ENCODE data around the gene RUNDC1.

RUNDC1 gene

DNA sequence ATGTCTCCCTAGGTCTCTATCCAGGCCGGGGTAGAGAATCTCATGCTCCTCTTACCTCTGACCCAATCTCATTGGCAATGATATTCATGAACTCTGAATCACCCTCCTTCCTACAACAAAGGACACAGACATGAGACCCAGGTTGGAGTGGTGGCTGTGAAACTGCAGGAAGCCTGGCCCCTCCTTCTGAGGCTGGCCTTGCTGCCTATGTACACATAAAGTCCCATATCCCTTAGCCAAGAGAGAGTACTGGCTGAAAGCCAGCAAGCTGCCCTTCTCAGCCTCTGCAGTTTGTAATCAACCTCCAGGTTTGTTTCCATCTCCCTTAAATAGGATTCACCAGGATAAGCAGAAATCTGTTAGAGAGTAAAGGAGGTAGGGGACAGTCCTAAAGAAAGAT, 26.7 kb upstream of the RUNDC1 start:
- TF ChIP-seq FOXP2 (optimal IDR thresholded peaks at IDR 0.05; ENCODE audit: borderline replicate concordance, extremely low read depth, extremely low read length, insufficient read depth) = no peak
- TF ChIP-seq SIN3A (IDR thresholded peaks at IDR 0.05; ENCODE audit: borderline replicate concordance, insufficient read depth, low read length) = no peak
- TF ChIP-seq TAF1 (IDR thresholded peaks at IDR 0.05; ENCODE audit: borderline replicate concordance, insufficient read depth, low read length) = no peak
- no peak for TF ChIP-seq POLR2AphosphoS5 (IDR thresholded peaks at IDR 0.05; ENCODE audit: low read depth, low read length)
- TF ChIP-seq, protein P1, sequence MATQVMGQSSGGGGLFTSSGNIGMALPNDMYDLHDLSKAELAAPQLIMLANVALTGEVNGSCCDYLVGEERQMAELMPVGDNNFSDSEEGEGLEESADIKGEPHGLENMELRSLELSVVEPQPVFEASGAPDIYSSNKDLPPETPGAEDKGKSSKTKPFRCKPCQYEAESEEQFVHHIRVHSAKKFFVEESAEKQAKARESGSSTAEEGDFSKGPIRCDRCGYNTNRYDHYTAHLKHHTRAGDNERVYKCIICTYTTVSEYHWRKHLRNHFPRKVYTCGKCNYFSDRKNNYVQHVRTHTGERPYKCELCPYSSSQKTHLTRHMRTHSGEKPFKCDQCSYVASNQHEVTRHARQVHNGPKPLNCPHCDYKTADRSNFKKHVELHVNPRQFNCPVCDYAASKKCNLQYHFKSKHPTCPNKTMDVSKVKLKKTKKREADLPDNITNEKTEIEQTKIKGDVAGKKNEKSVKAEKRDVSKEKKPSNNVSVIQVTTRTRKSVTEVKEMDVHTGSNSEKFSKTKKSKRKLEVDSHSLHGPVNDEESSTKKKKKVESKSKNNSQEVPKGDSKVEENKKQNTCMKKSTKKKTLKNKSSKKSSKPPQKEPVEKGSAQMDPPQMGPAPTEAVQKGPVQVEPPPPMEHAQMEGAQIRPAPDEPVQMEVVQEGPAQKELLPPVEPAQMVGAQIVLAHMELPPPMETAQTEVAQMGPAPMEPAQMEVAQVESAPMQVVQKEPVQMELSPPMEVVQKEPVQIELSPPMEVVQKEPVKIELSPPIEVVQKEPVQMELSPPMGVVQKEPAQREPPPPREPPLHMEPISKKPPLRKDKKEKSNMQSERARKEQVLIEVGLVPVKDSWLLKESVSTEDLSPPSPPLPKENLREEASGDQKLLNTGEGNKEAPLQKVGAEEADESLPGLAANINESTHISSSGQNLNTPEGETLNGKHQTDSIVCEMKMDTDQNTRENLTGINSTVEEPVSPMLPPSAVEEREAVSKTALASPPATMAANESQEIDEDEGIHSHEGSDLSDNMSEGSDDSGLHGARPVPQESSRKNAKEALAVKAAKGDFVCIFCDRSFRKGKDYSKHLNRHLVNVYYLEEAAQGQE (IDR thresholded peaks at IDR 0.05; ENCODE audit: insufficient read depth in 1 of 2, low read depth in 2 of 2, low read length in 2 of 2) = no peak

- 0 out of 2 replicates have a peak, but pooled peaks have one; percentile 47 for TF ChIP-seq SIN3A (IDR thresholded peaks at IDR 0.05; ENCODE audit: borderline replicate concordance, insufficient read depth, low read length)
- TF ChIP-seq, protein P1 (IDR thresholded peaks at IDR 0.05; ENCODE audit: insufficient read depth in 1 of 2, low read depth in 2 of 2, low read length in 2 of 2) = peak in 1 of 2 experiments; percentile 56; a peak in 1 of 4 replicates
- TF ChIP-seq TAF1 (IDR thresholded peaks at IDR 0.05; ENCODE audit: borderline replicate concordance, insufficient read depth, low read length) = peak; percentile 81; the same call in 1 of the 2 replicates
- TF ChIP-seq POLR2AphosphoS5 (IDR thresholded peaks at IDR 0.05; ENCODE audit: low read depth, low read length) = peak; percentile 99
- peak; percentile 67 for TF ChIP-seq FOXP2 (optimal IDR thresholded peaks at IDR 0.05; ENCODE audit: borderline replicate concordance, extremely low read depth, extremely low read length, insufficient read depth)
These were observed 16.0 kb upstream of the RUNDC1 start, which contains the start of gene AARSD1 for GRCh38 chr17:42964161-42964932. AARSD1 (minus strand) TSS chr17:42964454; CDS start chr17:42964440, 14 bp downstream.

- TF ChIP-seq TAF1 (IDR thresholded peaks at IDR 0.05; ENCODE audit: borderline replicate concordance, insufficient read depth, low read length) = no peak
- TF ChIP-seq, protein P1 (IDR thresholded peaks at IDR 0.05; ENCODE audit: insufficient read depth in 1 of 2, low read depth in 2 of 2, low read length in 2 of 2) = no peak
These were observed 12.4 kb upstream of the RUNDC1 start for GRCh38 chr17:42967925-42968324.

DNA sequence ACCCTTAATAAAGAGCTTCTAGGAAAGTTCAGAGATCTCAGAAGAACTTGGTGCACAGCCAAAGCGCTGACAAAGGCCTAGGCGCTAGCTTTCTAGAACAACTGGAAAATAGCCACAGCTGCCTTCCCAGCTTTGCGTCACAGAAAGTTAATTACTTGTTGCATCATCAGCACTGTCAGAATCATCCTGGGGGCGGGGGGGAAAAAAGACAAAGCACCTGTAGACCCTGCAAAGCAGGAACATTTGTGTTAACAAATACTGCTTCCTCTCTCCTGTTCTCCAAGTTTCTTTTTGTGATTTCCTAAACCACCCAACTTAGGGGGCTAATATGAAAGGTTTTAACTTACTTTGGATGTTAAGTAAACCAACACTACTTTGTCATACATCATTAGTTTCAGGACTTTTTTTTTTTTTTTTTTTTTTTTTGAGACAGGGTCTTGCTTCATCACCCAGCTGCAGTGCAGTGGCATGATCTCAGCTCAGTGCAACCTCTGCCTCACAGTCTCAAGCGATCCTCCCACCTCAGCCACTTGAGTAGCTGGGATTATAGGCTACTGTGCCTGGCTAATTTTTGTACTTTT, 11.3 kb upstream of the RUNDC1 start:
- no peak for TF ChIP-seq POLR2AphosphoS5 (IDR thresholded peaks at IDR 0.05; ENCODE audit: low read depth, low read length)
- TF ChIP-seq FOXP2 (optimal IDR thresholded peaks at IDR 0.05; ENCODE audit: borderline replicate concordance, extremely low read depth, extremely low read length, insufficient read depth) = no peak
- TF ChIP-seq SIN3A (IDR thresholded peaks at IDR 0.05; ENCODE audit: borderline replicate concordance, insufficient read depth, low read length) = no peak
- TF ChIP-seq, protein P1 (IDR thresholded peaks at IDR 0.05; ENCODE audit: insufficient read depth in 1 of 2, low read depth in 2 of 2, low read length in 2 of 2) = no peak
- no peak for TF ChIP-seq TAF1 (IDR thresholded peaks at IDR 0.05; ENCODE audit: borderline replicate concordance, insufficient read depth, low read length)

Measured in PFSK-1 (cell line).